GM21737 (cell line): ENCODE data around the gene VKORC1L1.
"Not testable (repeated sequence)": the region's sequence is repeated elsewhere in the genome, so short reads cannot be mapped to it uniquely, and the experiment has no call there.

Source experiments
- ATAC-seq: cut with Tn5 transposase; IDR thresholded peaks from one replicate; pipeline ENCODE4 v1.9.1; 2021; ENCODE audit warnings: mild to moderate bottlenecking, moderate library complexity; ENCODE audit not compliant: unreplicated experiment

The VKORC1L1 gene

DNA sequence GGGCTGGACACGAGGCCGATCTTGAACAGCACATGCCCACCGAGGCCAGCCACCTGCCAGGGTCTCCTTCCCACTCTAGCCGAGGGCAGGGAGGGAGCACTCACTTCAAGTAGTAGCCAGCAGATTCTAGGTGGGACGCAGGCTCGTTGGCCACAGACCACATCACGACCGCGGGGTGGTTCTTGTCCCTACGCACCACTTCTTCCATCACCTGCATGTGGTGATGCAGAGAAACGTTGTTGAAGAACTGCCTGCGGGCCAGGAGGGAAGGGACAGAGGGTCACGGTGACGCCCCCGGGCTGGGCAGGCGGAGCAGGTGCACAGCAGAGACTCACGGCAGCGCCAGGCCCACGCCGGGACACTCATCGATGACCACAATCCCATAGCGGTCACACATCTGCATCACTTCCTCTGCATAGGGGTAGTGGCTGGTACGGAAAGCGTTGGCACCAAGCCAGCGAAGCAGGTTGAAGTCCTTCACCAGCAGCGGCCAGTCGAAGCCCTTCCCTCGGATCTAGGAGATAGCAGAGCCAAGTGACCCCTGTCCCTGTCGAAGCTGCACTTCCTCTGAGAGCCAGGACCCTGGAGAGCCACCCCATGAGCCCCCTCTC is 101.4 kb downstream of the VKORC1L1 start:
- no peak for ATAC-seq

DNA sequence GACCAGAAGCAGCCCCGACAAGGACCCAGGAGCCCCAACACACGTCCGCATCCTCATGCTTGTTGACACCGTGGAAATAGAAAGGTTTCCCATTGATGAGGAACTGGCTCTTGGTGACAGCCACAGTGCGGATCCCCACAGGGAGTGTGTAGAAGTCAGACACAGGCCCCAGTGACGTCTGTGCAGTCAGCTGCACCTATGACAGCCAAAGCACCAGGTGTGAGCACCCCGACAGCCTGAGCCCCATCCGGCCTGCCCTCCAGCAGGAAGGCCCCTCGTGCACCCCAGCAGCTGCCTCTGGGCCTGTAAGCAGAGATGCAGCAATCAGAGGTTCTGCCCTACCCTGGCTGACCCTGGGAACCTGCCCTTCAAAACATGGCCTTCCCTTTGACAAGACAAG is 102.0 kb downstream of the VKORC1L1 start:
- ATAC-seq, result no peak

DNA sequence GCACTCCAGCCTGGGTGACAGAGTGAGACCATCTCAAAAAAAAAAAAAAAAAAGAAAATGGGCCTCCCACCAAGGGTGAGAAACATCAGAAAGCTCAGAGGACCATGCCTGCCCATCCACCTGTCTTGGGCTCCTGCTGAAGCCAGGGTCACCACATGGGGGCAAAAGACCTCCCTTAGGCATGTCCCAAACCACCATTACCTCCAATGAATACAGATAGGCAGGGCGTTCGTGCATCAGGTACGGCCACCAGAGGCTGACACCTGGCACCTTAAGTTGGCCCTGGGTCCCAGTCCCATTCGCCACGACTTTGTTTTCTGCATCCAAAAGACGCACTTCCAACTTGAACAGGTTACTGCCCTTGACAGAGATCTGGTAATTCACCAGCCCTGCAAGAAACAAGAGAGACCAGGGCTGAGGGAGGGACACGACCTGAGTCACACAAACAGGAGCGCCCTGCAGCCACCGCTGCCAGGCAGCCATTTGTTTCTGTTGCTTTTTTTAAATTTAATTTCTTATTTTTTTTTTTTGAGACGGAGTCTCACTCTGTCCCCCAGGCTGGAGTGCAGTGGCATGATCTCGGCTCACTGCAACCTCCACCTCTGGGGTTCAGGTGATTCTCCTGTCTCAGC is 103.1 kb downstream of the VKORC1L1 start:
- ATAC-seq, result no peak

DNA sequence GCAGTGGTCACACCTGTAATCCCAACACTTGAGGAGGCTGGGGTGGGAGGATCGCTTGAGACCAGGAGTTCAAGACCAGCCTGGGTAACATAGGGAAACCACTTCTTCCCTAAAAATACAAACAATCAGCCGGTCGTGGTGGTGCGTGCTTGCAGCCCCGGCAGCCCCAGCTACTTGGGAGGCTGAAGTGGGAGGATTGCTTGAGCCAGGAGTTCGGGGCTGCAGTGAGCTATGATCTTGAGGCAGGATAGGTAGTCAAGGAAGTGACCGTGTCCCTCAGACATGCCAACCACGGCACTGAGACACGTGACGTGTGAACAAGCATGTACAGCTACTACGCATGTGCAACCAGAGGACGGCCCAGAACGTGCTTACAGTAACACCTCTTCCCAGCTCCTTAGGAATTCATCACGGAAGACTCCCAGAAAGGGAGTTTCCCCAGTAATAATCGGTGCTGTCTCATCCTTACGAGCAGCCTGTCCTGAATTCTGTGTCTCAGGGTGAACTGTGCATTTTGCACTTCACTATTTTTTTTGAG is 103.9 kb downstream of the VKORC1L1 start:
- no peak for ATAC-seq

DNA sequence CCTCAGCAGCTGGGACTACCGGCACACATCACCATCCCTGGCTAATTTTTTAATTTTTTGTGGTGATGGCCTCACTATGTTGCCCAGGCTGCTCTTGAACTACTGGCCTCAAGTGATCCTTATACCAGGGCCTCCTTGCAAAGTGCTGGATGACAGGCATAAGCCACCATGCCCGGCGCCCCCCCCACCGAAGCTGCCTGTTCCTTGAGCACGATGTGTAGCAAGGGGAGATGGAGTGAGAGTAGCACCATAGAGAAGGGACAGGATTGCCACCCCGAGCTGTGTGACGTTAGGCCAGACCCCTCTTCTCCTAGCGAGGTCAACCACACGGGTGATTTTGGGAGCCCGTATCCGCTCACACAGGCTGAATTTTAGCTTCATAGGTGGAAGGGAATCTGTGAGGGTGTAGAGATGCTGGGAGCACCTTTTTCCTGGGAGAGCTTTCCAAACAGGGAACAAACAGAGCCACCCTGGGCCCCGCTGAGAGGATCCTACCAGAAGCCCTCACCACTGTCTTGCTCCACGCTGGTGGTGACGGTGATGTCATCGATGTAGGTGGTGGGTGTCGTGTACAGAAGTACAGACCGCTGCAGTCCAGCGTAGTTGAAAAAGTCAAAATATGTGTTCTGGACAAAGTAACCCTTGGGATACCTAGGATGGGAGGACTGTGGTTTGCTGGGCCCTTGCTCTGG is 106.2 kb downstream of the VKORC1L1 start:
- ATAC-seq, result no peak

DNA sequence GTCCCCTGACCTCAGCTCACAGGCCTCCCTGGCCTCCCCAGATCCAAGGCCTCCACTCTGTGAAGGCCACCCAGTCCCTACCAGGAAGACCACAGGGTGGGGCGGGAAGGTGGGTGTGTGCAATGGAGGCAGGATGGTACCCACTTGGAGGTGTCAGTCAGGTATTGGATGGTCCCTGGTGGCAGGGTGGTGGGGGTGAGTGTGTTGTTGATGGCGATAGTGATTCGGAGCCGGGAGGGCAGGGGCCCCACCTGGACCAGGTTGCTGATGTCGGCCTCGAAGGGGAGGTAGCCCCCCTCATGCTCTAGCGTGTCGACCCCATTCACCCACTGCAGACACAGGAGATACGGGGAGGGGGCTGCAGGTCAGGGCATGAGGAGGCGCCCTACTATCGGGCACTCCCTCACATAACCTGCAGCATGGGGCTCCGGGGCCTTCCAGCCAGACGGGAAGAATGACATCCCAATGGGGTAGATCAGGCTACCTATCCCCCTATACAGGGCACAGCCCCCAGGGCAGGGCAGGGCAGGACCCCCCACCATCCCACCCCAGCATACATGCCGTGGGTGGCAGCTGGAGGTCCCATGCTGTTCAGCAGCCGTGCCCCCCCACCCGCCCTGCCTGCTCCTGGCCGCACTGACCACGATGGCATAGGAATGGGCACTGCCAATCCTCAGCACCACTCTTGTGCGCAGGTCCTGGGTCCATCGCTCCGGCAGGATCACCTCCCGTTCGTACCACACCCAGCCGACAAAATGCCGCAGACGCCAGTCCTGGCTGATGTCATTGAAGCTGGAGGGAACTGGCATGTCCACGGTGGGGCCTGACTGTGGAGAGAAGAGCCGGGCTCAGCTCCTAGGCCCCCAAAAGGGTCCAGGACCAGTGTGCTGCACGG is 107.0 kb downstream of the VKORC1L1 start:
- no peak for ATAC-seq

DNA sequence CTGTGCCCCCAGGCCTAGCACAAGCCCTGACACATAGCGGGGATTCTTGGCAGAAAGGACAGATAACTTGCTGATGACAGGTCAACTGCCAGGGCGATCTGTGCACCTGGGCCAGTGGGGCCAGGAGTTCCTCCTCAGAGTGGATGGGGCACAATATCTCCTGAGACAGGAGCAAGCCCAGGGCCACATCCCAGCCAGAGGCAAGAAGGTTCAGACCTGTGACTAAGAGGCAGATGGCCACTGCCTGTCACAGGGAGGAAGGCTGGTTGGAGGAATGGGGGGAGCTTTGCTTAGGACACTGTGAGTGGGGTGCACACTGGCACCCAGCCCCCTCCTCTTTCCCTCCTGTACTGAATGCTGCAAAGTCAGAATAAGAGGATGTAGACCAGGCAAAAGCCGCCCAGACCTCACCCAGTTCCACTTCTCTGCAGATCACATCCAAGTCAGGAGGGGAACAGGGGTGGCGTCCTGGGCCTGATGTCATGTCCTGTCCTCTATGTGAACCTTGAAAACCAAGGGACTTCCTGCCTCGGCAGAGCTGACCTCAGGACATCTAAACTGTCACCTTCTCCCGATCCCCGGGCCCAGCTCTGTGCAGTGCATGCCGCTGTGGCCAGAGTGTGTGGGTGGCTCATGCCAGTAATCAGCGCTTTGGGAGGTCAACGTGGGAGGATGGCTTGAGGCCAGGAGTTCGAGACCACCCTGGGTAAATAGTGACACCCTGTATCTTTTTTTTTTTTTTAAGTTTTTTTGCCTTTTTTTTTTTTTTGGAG is 107.8 kb downstream of the VKORC1L1 start:
- peak; percentile 75 for ATAC-seq

DNA sequence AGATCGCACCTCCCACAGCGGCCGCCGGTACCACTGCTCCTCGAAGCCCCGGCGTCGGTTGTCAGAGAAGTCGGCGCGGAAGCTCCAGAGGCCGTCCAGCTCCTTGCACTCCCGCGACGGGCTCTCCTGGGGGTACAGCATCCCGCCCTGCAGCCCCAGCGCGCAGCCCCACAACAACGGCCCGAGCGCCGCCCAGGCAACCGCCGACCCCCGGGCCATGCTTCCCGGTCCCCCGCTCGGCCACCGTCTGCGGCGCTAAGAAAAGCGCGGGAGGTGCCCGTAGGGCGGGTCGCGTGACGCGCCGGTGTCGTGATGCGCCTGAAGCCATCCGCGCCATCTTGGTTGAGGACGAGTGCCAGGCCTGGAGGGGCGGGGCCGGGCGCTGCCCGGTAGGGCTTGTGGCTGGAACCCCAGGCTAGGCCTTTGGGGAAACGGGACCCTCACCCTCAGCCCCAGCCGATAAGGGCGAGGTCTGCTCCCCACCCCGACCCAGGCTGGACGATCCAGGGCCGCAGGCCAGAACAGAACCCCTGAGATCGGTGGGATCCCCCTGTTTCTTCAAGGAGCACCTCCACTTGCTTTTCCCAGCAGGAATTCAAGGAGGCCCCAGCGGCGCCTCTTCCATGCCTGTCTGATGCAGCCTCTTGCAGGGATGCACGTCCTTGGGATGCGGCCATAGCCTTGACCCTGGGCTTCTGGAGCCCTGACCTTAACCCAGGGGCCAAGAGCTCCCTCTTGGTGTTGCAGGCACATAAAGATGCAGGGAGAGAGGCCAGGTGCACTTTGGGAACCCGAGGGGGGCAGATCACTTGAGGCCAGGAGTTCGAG is 109.3 kb downstream of the VKORC1L1 start, which contains the start of gene GUSB:
TSS of gene GUSB (minus strand) at position 249 of the 828 bp plus-strand sequence. CDS start at position 219, 30 bp downstream.
- peak; percentile 79 for ATAC-seq

DNA sequence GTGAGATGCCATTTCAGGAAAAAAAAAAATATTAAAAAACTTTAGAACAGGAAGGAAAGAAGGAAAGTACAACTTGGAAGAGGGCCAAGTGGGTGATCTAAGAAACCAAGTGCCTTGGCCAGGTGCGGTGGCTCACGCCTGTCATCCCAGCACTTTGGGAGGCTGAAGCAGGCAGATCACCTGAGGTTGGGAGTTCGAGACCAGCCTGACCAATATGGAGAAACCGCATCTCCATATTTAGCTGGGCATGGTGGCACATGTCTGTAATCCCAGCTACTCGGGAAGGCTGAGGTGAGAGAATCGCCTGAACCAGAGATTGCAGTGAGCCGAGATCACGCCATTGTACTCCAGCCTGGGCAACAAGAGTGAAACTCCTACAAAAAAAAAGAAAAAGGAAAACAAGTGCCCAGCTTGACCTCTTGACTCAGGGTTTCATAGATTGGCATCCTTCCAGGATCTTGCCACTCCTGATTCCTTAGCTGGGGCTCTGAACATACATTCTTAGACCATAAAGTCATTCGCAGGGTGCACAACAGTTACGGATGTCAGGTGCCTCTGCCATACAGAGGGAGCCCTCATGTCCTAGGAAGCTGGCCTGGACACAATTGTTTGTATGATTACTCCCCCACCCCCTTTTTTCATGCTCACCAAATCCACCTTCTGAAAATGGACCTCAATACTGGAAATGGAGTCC is 111.2 kb downstream of the VKORC1L1 start:
- ATAC-seq, result no peak

DNA sequence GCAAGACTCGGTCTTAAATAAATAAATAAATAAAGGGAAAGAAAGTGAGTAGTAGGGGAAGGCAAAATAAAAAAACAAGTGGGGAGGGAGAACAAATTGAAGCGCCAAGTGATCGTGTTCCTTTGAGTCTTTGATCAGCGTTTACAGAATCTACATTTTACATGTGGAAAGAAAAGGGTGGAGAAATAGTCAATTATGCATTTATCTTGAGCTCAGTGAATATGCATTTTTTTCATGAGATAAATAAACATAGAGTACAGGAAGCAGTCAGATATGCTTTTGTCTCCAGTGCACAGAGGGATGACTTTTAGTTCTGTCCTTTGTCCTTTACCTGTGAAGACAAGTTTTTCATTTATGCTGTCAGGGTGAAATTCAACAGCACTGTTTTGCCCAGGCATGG is 115.2 kb downstream of the VKORC1L1 start:
- no peak for ATAC-seq

DNA sequence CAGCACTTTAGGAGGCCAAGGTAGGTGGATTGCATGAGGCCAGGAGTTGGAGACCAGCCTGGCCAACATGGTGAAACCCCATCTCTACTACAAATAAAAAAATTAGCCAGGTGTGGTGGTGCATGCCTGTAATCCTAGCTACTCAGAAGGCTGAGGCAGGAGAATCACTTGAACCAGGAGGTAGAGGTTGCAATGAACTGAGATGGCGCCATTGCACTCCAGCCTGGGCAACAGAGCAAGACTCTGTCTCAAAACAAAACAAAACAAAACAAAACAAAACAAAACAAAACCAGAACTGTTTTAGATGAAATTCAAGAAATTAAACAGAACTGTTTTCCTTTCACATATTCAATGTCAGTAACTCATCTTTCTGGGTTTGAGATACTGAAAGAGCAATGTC is 115.6 kb downstream of the VKORC1L1 start:
- ATAC-seq, result not testable (repeated sequence)

DNA sequence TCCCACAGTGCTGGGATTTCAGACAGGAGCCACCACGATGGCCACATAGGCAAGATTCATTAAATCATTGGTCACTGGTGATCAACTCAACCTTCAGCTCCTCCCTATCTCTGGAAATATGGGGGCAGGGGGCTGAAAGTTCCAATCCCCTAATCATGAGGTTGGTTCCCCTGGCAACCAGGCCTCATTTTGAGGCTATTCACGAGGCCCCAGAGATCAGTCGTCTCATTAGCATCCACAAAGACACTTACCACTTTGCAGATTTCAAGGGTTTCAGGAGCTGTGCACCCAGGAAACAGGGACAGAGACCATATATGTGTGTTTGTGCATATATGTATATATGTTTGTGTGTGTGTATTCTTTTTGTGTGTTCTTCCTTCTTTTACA is 116.8 kb downstream of the VKORC1L1 start:
- ATAC-seq, result no peak

DNA sequence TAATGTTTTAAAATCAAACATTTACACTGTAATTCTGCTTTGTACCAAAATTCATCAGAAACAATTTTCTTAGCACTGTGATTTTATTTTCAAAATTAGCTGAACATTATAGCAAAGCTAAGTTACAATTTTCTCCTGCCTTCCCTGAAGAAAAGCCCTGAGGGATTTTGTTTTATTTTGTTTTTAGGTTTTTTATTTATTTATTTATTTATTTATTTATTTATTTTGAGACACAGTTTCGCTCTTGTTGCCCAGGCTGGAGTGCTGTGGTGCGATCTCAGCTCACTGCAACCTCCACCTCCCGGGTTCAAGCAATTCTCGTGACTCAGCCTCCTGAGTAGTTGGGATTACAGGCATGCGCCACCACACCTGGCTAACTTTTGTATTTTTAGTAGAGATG is 119.0 kb downstream of the VKORC1L1 start:
- ATAC-seq, result not testable (repeated sequence)

DNA sequence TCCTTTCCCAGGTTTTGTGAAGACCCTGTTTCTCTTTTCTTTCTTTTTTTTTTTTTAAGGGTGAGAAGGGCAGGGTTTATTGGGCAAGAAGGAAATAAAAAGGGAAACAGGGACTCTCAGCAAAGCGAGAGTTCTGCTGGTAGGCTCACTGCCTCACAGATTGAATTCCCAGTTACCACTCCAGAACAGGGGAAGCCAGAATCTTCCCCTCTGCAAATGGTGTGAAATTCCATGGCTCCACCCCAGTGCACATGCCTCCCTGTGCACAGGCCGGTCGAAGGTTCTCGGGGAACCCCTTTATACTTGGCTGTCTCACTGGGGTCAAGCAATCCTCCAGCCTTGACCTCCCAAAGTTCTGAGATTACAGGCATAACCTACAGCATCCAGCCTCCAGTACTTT is 119.7 kb downstream of the VKORC1L1 start:
- no peak for ATAC-seq

DNA sequence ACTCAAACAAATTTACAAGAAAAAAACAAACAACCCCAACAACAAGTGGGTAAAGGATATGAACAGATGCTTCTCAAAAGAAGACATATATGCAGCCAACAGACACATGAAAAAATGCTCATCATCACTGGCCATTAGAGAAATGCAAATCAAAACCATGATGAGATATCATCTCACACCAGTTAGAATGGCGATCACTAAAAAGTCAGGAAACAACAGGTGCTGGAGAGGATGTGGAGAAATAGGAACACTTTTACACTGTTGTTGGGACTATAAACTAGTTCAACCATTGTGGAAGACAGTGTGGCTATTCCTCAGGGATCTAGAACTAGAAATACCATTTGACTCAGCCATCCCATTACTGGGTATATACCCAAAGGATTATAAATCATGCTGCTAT is 122.1 kb downstream of the VKORC1L1 start:
- ATAC-seq, result not testable (repeated sequence)

DNA sequence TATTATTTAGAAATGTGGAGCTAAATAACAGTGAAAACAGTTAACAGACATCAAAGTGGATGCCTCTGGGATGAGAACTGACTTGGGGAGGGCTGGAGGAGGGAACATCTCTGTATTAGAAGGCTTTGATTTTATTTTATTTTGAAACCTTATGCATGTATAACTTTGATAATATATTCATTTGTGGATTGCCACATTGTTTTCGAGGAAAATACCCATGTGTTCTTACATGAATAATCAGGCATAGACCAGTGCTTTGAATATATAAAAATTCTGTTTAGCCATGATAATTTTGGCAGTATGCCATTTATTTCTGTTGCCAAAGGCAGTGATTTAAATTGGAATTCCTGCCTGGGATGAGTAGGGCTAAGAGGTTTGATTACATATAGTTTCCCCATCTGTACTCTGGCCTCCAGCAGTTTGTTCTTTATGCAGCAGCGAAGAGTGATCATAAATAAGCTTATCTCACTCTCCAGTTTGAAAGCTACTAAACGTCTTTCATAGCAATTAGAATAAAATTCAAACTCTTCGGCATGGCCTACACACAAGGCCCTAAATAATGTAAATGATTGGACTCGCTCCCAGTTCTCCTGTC is 128.0 kb downstream of the VKORC1L1 start:
- not testable (repeated sequence) for ATAC-seq

DNA sequence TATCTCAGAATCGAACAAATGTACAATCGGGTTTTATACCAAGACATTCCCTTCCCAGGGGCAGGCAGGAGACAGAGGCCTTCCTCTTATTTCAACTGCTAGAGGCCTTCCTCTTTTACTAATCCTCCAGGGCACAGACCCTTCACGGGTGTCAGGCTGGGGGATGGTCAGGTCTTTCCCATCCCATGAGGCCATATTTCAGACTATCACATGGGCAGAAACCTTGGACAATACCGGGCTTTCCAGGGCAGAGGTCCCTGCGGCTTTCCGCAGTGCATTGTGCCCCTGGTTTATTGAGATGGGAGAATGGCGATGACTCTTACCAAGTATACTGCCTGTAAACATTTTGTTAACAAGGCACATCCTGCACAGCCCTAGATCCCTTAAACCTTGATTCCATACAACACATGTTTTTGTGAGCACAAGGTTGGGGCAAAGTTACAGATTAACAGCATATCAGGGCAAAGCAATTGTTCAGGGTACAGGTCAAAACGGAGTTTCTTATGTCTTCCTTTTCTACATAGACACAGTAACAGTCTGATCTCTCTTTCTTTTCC is 132.3 kb downstream of the VKORC1L1 start:
- not testable (repeated sequence) for ATAC-seq

DNA sequence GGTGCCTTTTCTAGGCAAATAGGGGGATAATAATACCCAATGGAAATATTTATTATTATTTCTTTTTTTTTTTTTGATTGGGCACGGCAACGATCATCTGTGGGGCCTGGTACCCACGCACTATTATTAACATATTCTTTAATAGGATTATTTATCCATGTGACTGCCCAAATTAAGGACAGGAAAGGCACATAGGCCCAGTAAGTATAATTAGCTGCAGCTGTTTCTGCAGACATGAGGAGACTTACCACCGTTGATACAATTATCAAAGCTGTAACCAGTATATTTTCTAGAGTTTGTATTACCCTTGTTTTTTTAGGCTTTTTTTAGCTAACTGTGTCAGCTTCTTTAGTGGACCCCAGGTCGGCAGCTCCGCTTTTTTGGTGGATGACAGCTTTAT is 134.4 kb downstream of the VKORC1L1 start:
- ATAC-seq, result no peak
